ENCODE measurements around the gene MGLL.

The MGLL gene

GRCh38 chr3:127678315-127678599 lies 144.1 kb downstream of the MGLL start:
- DNase-seq (ENCODE audit: extremely low read depth in 1 of 2, low read depth in 1 of 2) = no peak

GRCh38 chr3:127677541-127678314 lies 144.6 kb downstream of the MGLL start:
- DNase-seq (ENCODE audit: extremely low read depth in 1 of 2, low read depth in 1 of 2) = no peak

GRCh38 chr3:127676921-127677351 lies 145.4 kb downstream of the MGLL start:
- DNase-seq (ENCODE audit: extremely low read depth in 1 of 2, low read depth in 1 of 2) = no peak

GRCh38 chr3:127676456-127676855 lies 145.9 kb downstream of the MGLL start:
- no peak for DNase-seq (ENCODE audit: extremely low read depth in 1 of 2, low read depth in 1 of 2)

DNA sequence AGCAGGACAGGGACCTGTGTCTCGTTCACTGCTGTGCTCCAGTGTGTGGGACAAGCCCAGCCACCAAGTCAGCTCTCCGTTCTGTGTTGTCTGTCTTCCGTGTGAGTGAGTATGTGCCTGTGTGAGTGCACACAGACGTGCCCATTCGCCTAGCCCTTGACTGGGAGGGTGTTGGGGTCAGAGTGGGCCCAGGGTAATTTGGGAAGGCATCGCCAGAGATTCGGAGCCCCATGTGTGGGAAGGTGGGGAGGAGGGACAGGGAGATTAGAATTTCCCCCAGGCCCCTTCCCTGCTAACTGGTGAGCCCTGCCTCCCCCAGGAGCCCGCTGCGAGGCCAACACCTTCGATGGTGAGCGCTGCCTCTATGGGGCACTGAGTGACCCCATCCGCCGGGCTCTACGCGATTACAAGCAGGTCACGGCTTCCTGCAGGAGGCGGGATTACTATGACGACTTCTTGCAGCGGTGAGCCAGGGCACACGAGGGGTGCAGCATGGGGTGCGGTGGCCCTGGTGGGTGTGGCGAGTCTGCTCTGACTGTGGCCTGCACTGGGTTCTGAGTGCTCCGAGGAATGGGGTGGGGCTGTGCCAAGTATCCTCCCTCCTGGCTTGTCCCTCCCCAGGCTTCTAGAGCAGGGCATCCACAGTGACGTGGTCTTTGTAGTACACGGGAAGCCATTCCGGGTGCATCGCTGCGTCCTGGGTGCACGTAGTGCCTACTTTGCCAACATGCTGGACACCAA lies 146.5 kb downstream of the MGLL start:
- DNase-seq (ENCODE audit: extremely low read depth in 1 of 2, low read depth in 1 of 2) = no peak

- DNase-seq (ENCODE audit: extremely low read depth in 1 of 2, low read depth in 1 of 2) = no peak
Measured at GRCh38 chr3:127674790-127675189, 147.5 kb downstream of the MGLL start.

DNA sequence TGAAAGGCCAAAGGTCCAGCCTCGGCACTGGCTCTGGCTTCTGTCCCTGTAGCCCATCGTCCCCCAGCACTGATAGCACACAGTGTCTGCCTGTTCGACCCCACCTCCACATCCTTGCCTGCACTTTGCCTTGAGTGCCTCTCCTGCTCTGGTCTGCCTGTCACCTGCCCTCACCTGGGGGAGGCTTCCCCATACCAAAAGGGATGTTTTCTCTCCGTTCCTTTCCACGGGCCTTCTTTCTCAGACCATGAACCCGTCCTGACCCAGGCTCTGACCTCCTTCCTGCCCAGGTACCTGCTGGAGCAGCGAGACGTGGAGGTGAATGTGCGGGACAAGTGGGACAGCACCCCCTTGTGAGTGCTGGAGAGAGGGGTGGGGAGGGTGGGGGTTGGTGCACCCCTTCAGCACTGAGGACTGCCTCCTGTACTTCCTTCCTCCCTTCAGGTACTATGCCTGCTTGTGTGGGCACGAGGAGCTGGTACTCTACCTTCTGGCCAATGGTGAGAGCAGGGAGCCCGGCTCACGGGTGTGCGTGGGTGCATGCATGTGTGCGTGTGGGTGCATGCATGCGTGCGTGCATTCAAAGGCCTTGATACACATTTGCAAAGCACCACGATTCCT lies 148.1 kb downstream of the MGLL start:
- DNase-seq (ENCODE audit: extremely low read depth in 1 of 2, low read depth in 1 of 2) = no peak

- DNase-seq (ENCODE audit: extremely low read depth in 1 of 2, low read depth in 1 of 2) = peak in 1 of 2 donors; percentile 41
Measured at GRCh38 chr3:127673191-127674100, 148.9 kb downstream of the MGLL start.

DNA sequence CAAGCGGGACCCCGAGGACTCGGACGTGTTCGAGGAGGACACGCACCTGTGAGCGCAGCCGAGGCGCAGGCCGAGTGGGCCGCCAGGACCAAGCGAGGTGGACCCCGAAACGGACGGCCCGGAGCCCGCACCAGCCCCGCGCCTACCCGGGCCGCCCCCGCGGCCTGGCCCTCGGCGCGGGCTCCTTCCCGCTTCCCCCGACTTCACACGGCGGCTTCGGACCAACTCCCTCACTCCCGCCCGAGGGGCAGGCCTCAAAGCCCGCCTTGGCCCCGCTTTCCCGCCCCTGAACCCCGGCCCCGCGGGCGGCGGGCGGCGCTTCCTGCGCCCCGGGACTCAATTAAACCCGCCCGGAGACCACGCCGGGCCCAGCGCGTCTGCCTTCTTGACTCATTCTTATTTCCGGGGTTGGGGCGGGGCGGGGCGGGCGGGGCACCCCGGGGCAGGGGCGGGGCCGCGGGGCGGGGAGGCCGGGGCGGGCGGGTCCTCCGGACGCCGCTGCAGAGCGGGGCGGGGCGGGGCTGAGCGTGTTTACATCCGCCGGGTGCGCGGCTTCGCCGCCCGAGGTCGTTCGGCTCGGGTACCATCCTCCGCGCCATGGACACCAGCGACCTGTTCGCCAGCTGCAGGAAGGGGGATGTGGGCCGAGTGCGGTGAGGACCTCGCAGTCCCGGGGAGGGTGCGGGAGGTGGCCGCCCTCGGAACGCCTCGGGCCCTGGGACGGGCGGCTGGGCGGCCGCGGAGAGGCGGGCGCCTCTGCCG lies 149.7 kb downstream of the MGLL start, which contains the start of gene ABTB1:
Gene ABTB1 (plus strand): TSS at position 524 of the 762 bp plus-strand sequence. CDS start 74 bp downstream, at position 598.
- DNase-seq (ENCODE audit: extremely low read depth in 1 of 2, low read depth in 1 of 2) = peak; percentile 61 to 83

DNA sequence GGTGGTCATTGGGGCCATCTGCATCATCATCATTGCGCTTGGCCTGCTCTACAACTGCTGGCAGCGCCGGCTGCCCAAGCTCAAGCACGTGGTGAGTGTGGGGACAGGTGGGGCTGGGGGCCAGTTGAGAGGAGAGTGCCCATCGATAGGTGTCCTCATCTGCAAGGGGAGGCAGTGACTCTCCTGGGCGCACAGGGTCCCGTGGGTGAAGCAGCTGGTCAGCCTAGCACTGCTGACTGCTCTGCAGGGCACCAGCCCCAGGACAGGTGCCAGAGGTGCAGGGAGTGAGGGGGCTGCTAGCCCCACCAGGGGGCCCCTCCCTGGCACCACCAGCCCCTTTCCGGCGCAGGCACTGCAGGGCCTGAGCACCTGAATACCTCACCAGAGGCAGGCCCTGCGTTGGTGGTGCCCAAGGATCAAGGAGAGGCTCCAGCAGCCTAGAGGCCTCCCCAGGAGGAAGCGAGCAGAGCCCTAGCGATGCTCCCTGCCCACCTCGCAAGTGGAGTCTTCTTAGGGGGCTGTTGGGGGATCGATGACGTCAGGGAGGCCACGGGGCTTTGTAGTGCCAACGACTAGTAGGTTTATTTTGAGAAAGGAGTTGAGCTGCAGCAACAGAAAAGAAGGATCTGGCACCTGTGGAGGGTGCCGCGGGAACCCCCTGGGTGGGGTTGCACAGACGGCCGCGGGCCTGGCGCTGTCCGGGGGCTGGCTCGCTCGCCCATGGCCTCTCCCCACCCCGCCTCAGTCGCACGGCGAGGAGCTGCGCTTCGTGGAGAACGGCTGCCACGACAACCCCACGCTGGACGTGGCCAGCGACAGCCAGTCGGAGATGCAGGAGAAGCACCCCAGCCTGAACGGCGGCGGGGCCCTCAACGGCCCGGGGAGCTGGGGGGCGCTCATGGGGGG lies 150.5 kb downstream of the MGLL start:
- DNase-seq (ENCODE audit: extremely low read depth in 1 of 2, low read depth in 1 of 2) = peak in 1 of 2 donors; percentile 29

DNA sequence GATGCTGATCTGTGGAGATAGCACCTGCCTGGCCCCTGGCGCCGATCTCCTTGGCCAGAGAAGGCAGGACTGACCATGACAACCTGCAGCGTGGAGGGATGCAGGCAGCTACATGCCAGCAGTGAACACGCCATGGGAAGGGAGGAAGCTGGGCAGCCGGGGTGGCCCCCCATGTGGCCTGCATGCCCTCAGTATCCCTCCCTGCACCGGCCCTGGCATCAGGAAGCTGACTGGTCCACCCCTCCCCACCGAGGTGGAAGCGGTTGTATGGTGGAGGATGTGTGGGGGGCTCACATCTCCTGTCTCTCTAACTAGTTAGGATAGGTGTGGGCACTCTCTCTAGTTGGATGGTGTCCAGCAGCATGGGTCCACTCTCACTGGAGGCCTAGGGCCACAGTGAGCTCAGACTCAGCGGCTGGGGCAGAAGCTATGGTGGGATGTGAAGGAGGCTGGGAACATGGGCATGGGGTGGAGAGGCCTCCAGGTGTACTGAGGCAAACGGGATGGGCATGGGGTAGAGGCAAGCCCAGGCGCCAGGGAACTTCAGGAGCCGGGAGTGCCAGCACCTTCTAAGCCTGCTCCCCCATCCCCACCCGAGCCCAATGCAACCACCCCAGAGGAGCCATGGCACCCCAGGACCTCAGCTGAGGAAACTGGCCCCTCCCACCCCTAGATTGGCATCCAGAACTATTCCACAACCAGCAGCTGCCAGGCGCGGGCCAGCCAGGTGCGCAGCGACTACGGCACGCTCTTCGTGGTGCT lies 151.4 kb downstream of the MGLL start:
- DNase-seq (ENCODE audit: extremely low read depth in 1 of 2, low read depth in 1 of 2) = no peak

- DNase-seq (ENCODE audit: extremely low read depth in 1 of 2, low read depth in 1 of 2) = no peak
Measured at GRCh38 chr3:127670229-127670559, 152.1 kb downstream of the MGLL start.

- no peak for DNase-seq (ENCODE audit: extremely low read depth in 1 of 2, low read depth in 1 of 2)
Measured at GRCh38 chr3:127669541-127670228, 152.6 kb downstream of the MGLL start.

GRCh38 chr3:127668906-127669305 lies 153.4 kb downstream of the MGLL start:
- no peak for DNase-seq (ENCODE audit: extremely low read depth in 1 of 2, low read depth in 1 of 2)

- DNase-seq (ENCODE audit: extremely low read depth in 1 of 2, low read depth in 1 of 2) = no peak
Measured at GRCh38 chr3:127667119-127667681, 155.1 kb downstream of the MGLL start.

DNA sequence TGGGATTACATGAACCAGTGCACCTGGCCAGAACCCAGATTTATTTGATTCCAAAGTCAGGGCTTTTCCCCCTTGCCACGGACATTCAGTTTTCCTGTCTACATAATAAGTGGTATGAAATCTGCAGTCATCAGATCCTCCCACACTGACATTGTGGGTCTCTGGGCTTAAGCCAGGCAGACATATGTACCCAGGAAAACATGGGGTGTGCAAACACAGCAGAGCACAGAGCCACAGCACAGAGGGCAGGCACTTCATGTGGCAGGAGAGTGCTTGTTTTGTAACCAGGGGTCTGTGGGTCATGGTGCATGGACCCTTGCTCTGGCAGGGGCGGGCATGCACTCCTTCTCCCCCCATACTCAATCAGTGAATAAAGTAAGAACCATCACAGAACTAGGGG lies 155.6 kb downstream of the MGLL start:
- DNase-seq (ENCODE audit: extremely low read depth in 1 of 2, low read depth in 1 of 2) = no peak

- DNase-seq (ENCODE audit: extremely low read depth in 1 of 2, low read depth in 1 of 2) = no peak
Measured at GRCh38 chr3:127665586-127665985, 156.7 kb downstream of the MGLL start.

GRCh38 chr3:127665165-127665564 lies 157.2 kb downstream of the MGLL start:
- DNase-seq (ENCODE audit: extremely low read depth in 1 of 2, low read depth in 1 of 2) = no peak

Measured in activated CD8-positive, alpha-beta memory T cell treated with anti-CD3 and anti-CD28 coated beads for 1 hour (primary cell).